Measurements from ENCODE around the gene YAP1. TPM values are rescaled to one million over a fixed set of nuclear protein-coding genes. Genes with fewer than 3 reads are reported as not detected.
A peak's percentile ranks its signal among the peaks of the same experiment; 100 is the strongest.

Gene YAP1
- total RNA-seq, 4 donors from 2014 or later, result 226 to 310 (median 252) TPM

GRCh38 chr11:102144357-102145355 lies 34.4 kb downstream of the YAP1 start:
- no peak for DNase-seq (ENCODE audit: low spot score in 2 of 2)
- H3K27ac ChIP-seq, result peak overlapping the region; percentile 25
- no peaks in the 10 kb centered on the region for H3K27me3 ChIP-seq
- no peaks in the 10 kb centered on the region for H3K36me3 ChIP-seq
- WGBS, result 20% methylated on average over 4 of the region's 4 CpGs
- TF ChIP-seq CTCF (IDR thresholded peaks at IDR 0.05), result no peak
- TF ChIP-seq POLR2A (IDR thresholded peaks at IDR 0.05), result no peak
- no peak for TF ChIP-seq EP300 (IDR thresholded peaks at IDR 0.05)
- no peak for TF ChIP-seq POLR2AphosphoS5 (IDR thresholded peaks at IDR 0.05)
- no peak overlapping the region for H3K4me3 ChIP-seq
- peaks cover 24% of the 10 kb centered on the region for H3K4me1 ChIP-seq
- H3K9me3 ChIP-seq, result no peaks in the 10 kb centered on the region

GRCh38 chr11:102147015-102147414 lies 36.8 kb downstream of the YAP1 start:
- no peak for DNase-seq (ENCODE audit: low spot score in 2 of 2)
- Histone ChIP-seq H3K27me3 (no peaks in the 10 kb centered on the region), H3K27ac (no peak overlapping the region), H3K9me3 (no peaks in the 10 kb centered on the region), H3K4me1 (peaks cover 26% of the 10 kb centered on the region), H3K36me3 (no peaks in the 10 kb centered on the region), H3K4me3 (no peak overlapping the region)
- TF ChIP-seq CTCF (IDR thresholded peaks at IDR 0.05) (no peak), POLR2AphosphoS5 (IDR thresholded peaks at IDR 0.05) (no peak), POLR2A (IDR thresholded peaks at IDR 0.05) (no peak), EP300 (IDR thresholded peaks at IDR 0.05) (no peak)
- WGBS, result 60% methylated on average over 4 of the region's 4 CpGs

- TF ChIP-seq POLR2AphosphoS5 (IDR thresholded peaks at IDR 0.05), result no peak
- TF ChIP-seq CTCF (IDR thresholded peaks at IDR 0.05), result no peak
- no peak for TF ChIP-seq POLR2A (IDR thresholded peaks at IDR 0.05)
- TF ChIP-seq EP300 (IDR thresholded peaks at IDR 0.05), result no peak
- WGBS, result 90% methylated on average over 2 of the region's 2 CpGs
- H3K4me3 ChIP-seq, result no peak overlapping the region
- H3K36me3 ChIP-seq, result no peaks in the 10 kb centered on the region
- DNase-seq (ENCODE audit: low spot score in 2 of 2), result no peak
- peaks cover 21% of the 10 kb centered on the region for H3K4me1 ChIP-seq
- no peak overlapping the region for H3K27ac ChIP-seq
- no peaks in the 10 kb centered on the region for H3K27me3 ChIP-seq
- H3K9me3 ChIP-seq, result no peaks in the 10 kb centered on the region
Observed at GRCh38 chr11:102147632-102148031, 37.4 kb downstream of the YAP1 start.

DNA sequence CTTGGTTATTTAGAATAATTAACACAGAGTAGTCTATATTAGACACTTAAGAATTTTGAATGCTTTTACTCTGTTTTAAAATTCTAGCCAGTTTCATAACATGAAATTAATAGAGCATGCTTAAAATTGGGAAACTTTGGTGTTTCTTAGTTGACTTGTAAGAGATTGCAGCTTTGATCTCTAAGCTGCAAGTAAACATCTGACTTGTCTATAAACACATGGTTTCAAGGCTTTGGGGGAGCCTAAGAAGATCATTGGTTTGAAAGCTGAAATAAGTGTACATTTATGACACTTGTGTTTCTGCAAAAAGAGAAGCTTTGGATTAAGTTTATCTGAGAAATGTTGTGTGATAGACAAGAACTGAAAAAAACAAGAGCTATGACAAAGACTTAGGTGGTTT lies 37.8 kb downstream of the YAP1 start:
- no peak for DNase-seq (ENCODE audit: low spot score in 2 of 2)
- peaks cover 20% of the 10 kb centered on the region for H3K4me1 ChIP-seq
- H3K9me3 ChIP-seq, result no peaks in the 10 kb centered on the region
- no peak for TF ChIP-seq POLR2AphosphoS5 (IDR thresholded peaks at IDR 0.05)
- no peak for TF ChIP-seq POLR2A (IDR thresholded peaks at IDR 0.05)
- no peak for TF ChIP-seq EP300 (IDR thresholded peaks at IDR 0.05)
- TF ChIP-seq CTCF (IDR thresholded peaks at IDR 0.05), result no peak
- no peak overlapping the region for H3K4me3 ChIP-seq
- H3K27ac ChIP-seq, result no peak overlapping the region
- H3K36me3 ChIP-seq, result no peaks in the 10 kb centered on the region
- no peaks in the 10 kb centered on the region for H3K27me3 ChIP-seq

GRCh38 chr11:102151784-102152525 lies 41.7 kb downstream of the YAP1 start:
- Histone ChIP-seq H3K27ac (no peak overlapping the region), H3K9me3 (no peaks in the 10 kb centered on the region), H3K36me3 (no peaks in the 10 kb centered on the region), H3K4me3 (no peak overlapping the region), H3K4me1 (peaks cover 20% of the 10 kb centered on the region), H3K27me3 (no peaks in the 10 kb centered on the region)
- TF ChIP-seq POLR2A (IDR thresholded peaks at IDR 0.05), result no peak
- TF ChIP-seq EP300 (IDR thresholded peaks at IDR 0.05), result no peak
- DNase-seq (ENCODE audit: low spot score in 2 of 2), result no peak
- 91% methylated on average over 6 of the region's 6 CpGs for WGBS

Measured in suprapubic skin (tissue), 4 donors.